ENCODE data around the gene CIDEB. TPM values are rescaled to one million over a fixed set of nuclear protein-coding genes. Genes with fewer than 3 reads are reported as not detected.

Gene CIDEB
- total and polyA plus RNA-seq, 2 of the 4 experiments (the other 2 are of a cell fraction): under 0.01 to 0.19 TPM

- no peak for DNase-seq
- WGBS, 2 experiments (ENCODE audit: extremely low coverage in 2 of 2, insufficient read length in 1 of 2): 79% methylated on average over 3 of the region's 3 CpGs; no CpG with 5 or more reads in 1 of the 2 experiments
- dilution Hi-C loops (cut with HindIII; ENCODE audit: low sequenced_read_pairs, unreplicated experiment): no loop called here
These were observed 25.0 kb downstream of the CIDEB start for GRCh38 chr14:24282736-24283135.

More at GRCh38 chr14:24282736-24283135, 25.0 kb downstream of the CIDEB start:
- H3K23ac ChIP-seq (ENCODE audit: low read depth, low read length): no peak overlapping the region
- no peak for ATAC-seq (ENCODE audit: low read depth)
- no peak overlapping the region for H2BK20ac ChIP-seq (ENCODE audit: low read depth, low read length)
- H3K27me3 ChIP-seq (ENCODE audit: control insufficient read depth, insufficient read depth, low read length): no peaks in the 10 kb centered on the region
- ChIA-PET POLR2A (ENCODE audit: unreplicated experiment) (no interaction called here), CTCF (interaction anchor here (0.9 kb wide), 1 partner anchor 12 kb away, joined by 3 read pairs; no protein-coding TSS in a partner anchor)
- H3K4ac ChIP-seq (ENCODE audit: low read depth, low read length): no peak overlapping the region
- no peak overlapping the region for H2BK15ac ChIP-seq (ENCODE audit: low read depth, low read length)
- no peak overlapping the region for H2BK120ac ChIP-seq (ENCODE audit: low read depth, low read length)
- H3K4me3 ChIP-seq (ENCODE audit: insufficient read depth, low read depth, low read length): no peak overlapping the region
- no peak overlapping the region for H3K56ac ChIP-seq (ENCODE audit: extremely low read depth, insufficient read depth, low read length)
- H2AFZ ChIP-seq (replicated peaks; ENCODE audit: low read length, poor library complexity): no peak overlapping the region
- H3K27ac ChIP-seq (ENCODE audit: insufficient read depth, low read length): no peak overlapping the region
- H3K9ac ChIP-seq (ENCODE audit: low read depth, low read length): no peak overlapping the region
- in situ Hi-C loops (cut with MboI; ENCODE audit: low sequenced_read_pairs) (no loop called here), intact Hi-C loops (cut with micrococcal nuclease) (no loop called here)
- H3K4me2 ChIP-seq (ENCODE audit: low read depth, low read length): no peak overlapping the region
- no peak overlapping the region for H3K14ac ChIP-seq (replicated peaks; ENCODE audit: low read depth, low read length)
- H4K5ac ChIP-seq (ENCODE audit: low read depth, low read length): no peak overlapping the region
- no peak overlapping the region for H2AK5ac ChIP-seq (ENCODE audit: low read depth, low read length)
- no peaks in the 10 kb centered on the region for H3K36me3 ChIP-seq (ENCODE audit: control insufficient read depth, insufficient read depth, low read length)
- H2BK5ac ChIP-seq (ENCODE audit: low read depth, low read length, poor library complexity, severe bottlenecking): no peak overlapping the region
- BruUV-seq (replicated peaks): no TSS peak
- no peaks in the 10 kb centered on the region; the same call in 1 of the 2 replicates for H3K9me1 ChIP-seq (ENCODE audit: insufficient read depth, low read length)
- no peak overlapping the region for H4K8ac ChIP-seq (ENCODE audit: low read depth in 2 of 2, low read length in 2 of 2)
- TF ChIP-seq ELK1 (IDR thresholded peaks at IDR 0.05; ENCODE audit: borderline replicate concordance, low read depth, low read length) (no peak), RCOR1 (IDR thresholded peaks at IDR 0.05; ENCODE audit: insufficient replicate concordance, low read length) (no peak), RFX5 (IDR thresholded peaks at IDR 0.05; ENCODE audit: low read depth, low read length) (no peak), MXI1 (IDR thresholded peaks at IDR 0.05; ENCODE audit: borderline replicate concordance, low read depth, low read length) (no peak), FOS (IDR thresholded peaks at IDR 0.05; ENCODE audit: low read depth, low read length) (no peak), RAD21 (IDR thresholded peaks at IDR 0.05; ENCODE audit: low read length) (no peak), MAZ (IDR thresholded peaks at IDR 0.05; ENCODE audit: borderline replicate concordance, low read depth, low read length) (no peak), NFE2L2 (IDR thresholded peaks at IDR 0.05; ENCODE audit: low read depth, low read length) (no peak), POLR2A (IDR thresholded peaks at IDR 0.05; ENCODE audit: low read depth, low read length) (no peak), CHD1 (IDR thresholded peaks at IDR 0.05; ENCODE audit: low read depth, low read length) (no peak), MAFK (IDR thresholded peaks at IDR 0.05; ENCODE audit: low read depth, low read length) (no peak), BHLHE40 (IDR thresholded peaks at IDR 0.05; ENCODE audit: low read depth, low read length) (no peak), USF2 (IDR thresholded peaks at IDR 0.05; ENCODE audit: low read depth, low read length) (no peak), CEBPB (IDR thresholded peaks at IDR 0.05; ENCODE audit: low read depth, low read length) (no peak), SMC3 (IDR thresholded peaks at IDR 0.05; ENCODE audit: low read depth, low read length) (no peak), CTCF (conservative IDR thresholded peaks at IDR 0.05; ENCODE audit: low read depth, low read length) (no peak)
- no peak overlapping the region for H3K18ac ChIP-seq (ENCODE audit: low read depth, low read length)
- H4K20me1 ChIP-seq (ENCODE audit: insufficient read depth, low read length): no peaks in the 10 kb centered on the region; the same call in 1 of the 2 replicates
- no peak overlapping the region for H4K91ac ChIP-seq (ENCODE audit: insufficient read depth, low read depth, low read length)
- H3K4me1 ChIP-seq (ENCODE audit: control insufficient read depth, insufficient read depth, low read length): no peaks in the 10 kb centered on the region; the same call in 1 of the 2 replicates
- peaks cover 0 to 11% of the 10 kb centered on the region in 2 experiments; a peak in 3 of 4 replicates for H3K79me1 ChIP-seq (ENCODE audit: low read depth in 1 of 2, low read length in 2 of 2)
- H2AK9ac ChIP-seq (replicated peaks; ENCODE audit: low read depth, low read length, poor library complexity): no peak overlapping the region
- no peaks in the 10 kb centered on the region for H3K9me3 ChIP-seq (ENCODE audit: control insufficient read depth, insufficient read depth, low read length)
